HepG2 (cell line): ENCODE results near the gene ZMYND8. TPM values are rescaled to one million over a fixed set of nuclear protein-coding genes. Genes with fewer than 3 reads are reported as not detected.
A peak's percentile ranks its signal among the peaks of the same experiment; 100 is the strongest.

ENCODE experiments used
- CBX5 ChIP-seq: sonication (generic); formaldehyde crosslinking; IDR thresholded peaks from 2 replicates; pipeline ENCODE4 v1.4.0; 2020; ENCODE audit warnings: missing genetic modification reagents, borderline replicate concordance
- ELF1 ChIP-seq: sonication (generic); formaldehyde crosslinking; IDR thresholded peaks from 2 replicates; pipeline ENCODE4 v1.4.0; 2020; ENCODE audit warnings: missing genetic modification reagents
- ETV5 ChIP-seq: IDR thresholded peaks from 2 replicates; pipeline ENCODE4 v1.6.1; 2018; ENCODE audit warnings: missing biosample characterization, missing genetic modification reagents, inconsistent platforms, borderline replicate concordance
- GTF3A ChIP-seq: sonication (generic); formaldehyde crosslinking; conservative IDR thresholded peaks from 2 replicates; pipeline ENCODE4 v1.4.0; 2020; ENCODE audit warnings: mild to moderate bottlenecking, missing genetic modification reagents
- JUND ChIP-seq: sonication (generic); formaldehyde crosslinking; IDR thresholded peaks from 2 replicates; pipeline ENCODE4 v1.8.0; 2022; ENCODE audit warnings: mild to moderate bottlenecking, missing genetic modification reagents
- MAF1 ChIP-seq: sonication (generic); formaldehyde crosslinking; IDR thresholded peaks from 2 replicates; pipeline ENCODE4 v1.5.0; 2020; ENCODE audit warnings: missing genetic modification reagents, borderline replicate concordance
- MIXL1 ChIP-seq: IDR thresholded peaks from 2 replicates; pipeline ENCODE4 v1.6.1; 2016
- SNRNP70 ChIP-seq: fragments of 200-400 bp; formaldehyde crosslinking; IDR thresholded peaks from 2 replicates; pipeline ENCODE4 v1.6.1; 2017; ENCODE audit warnings: mild to moderate bottlenecking, low read depth, low read length, moderate library complexity
- TBP ChIP-seq: sonication (generic); formaldehyde crosslinking; IDR thresholded peaks from 2 replicates; pipeline ENCODE4 v1.5.0; 2020; ENCODE audit warnings: missing genetic modification reagents
- TEAD2 ChIP-seq: sonication (generic); formaldehyde crosslinking; IDR thresholded peaks from 2 replicates; pipeline ENCODE4 v1.9.0; 2021; ENCODE audit warnings: missing genetic modification reagents
- TRIM24 ChIP-seq: sonication (generic); formaldehyde crosslinking; IDR thresholded peaks from 2 replicates; pipeline ENCODE4 v1.8.0; 2022; ENCODE audit warnings: mild to moderate bottlenecking, missing genetic modification reagents
- ZBTB3 ChIP-seq: sonication (generic); formaldehyde crosslinking; IDR thresholded peaks from 2 replicates; pipeline ENCODE4 v1.4.0; 2020; ENCODE audit warnings: low read depth, mild to moderate bottlenecking, moderate library complexity, missing genetic modification reagents, borderline replicate concordance
- ZFP41 ChIP-seq: sonication (generic); formaldehyde crosslinking; IDR thresholded peaks from 2 replicates; pipeline ENCODE4 v1.4.0; 2020; ENCODE audit warnings: mild to moderate bottlenecking, missing genetic modification reagents, borderline replicate concordance
- ZNF138 ChIP-seq: sonication (generic); formaldehyde crosslinking; IDR thresholded peaks from 2 replicates; pipeline ENCODE4 v1.5.0; 2020; ENCODE audit warnings: mild to moderate bottlenecking, low read depth, missing genetic modification reagents
- ZNF143 ChIP-seq: sonication (generic); formaldehyde crosslinking; IDR thresholded peaks from 2 replicates; pipeline ENCODE4 v1.4.0; 2020; ENCODE audit warnings: missing genetic modification reagents
- ZNF180 ChIP-seq: sonication (generic); formaldehyde crosslinking; IDR thresholded peaks from 2 replicates; pipeline ENCODE4 v1.4.0; 2020; ENCODE audit warnings: low read depth, missing genetic modification reagents, borderline replicate concordance
- ZNF274 ChIP-seq: sonication (generic); formaldehyde crosslinking; IDR thresholded peaks from 2 replicates; pipeline ENCODE4 v1.5.1; 2020; ENCODE audit warnings: mild to moderate bottlenecking, missing genetic modification reagents
- ZNF343 ChIP-seq: sonication (generic); formaldehyde crosslinking; IDR thresholded peaks from 2 replicates; pipeline ENCODE4 v1.4.0; 2020; ENCODE audit warnings: mild to moderate bottlenecking, missing genetic modification reagents
- ZNF850 ChIP-seq: sonication (generic); formaldehyde crosslinking; conservative IDR thresholded peaks from 2 replicates; pipeline ENCODE4 v1.9.0; 2021; ENCODE audit warnings: mild to moderate bottlenecking, missing genetic modification reagents
- polyA plus RNA-seq, 8 experiments: library from polyadenylated mRNA; depleted of rRNA in 3 of 8; stranded (reverse) in 7 of 8; unstranded in 1 of 8; fragments of >200 nt; fragmentation: Illumina TruSeq in 4 of 8; extraction: Trizol in 4 of 8; gene quantifications; 2 replicates each; pipeline versions ENCODE4 v1.2.1 to v1.2.3, GENCODE V29; 2011 to 2016; ENCODE audit warnings: low read depth in 4 of 8, missing spikeins in 1 of 8, mixed read lengths in 1 of 8; ENCODE audit not compliant: insufficient read depth in 1 of 8
- total RNA-seq, 5 experiments: library from RNA; depleted of rRNA; stranded (reverse); fragments of >200 nt; fragmentation: Illumina TruSeq; extraction: Trizol; gene quantifications; 2 replicates each; pipeline ENCODE4 v1.2.3, GENCODE V29; 2016; ENCODE audit warnings: low read depth in 1 of 5
- TF ChIP-seq, protein P1 (sequence below): sonication (generic); formaldehyde crosslinking; IDR thresholded peaks from 2 replicates; pipeline ENCODE4 v1.4.0; 2020; ENCODE audit warnings: missing genetic modification reagents, borderline replicate concordance
- TF ChIP-seq, protein P2 (sequence below): sonication (generic); formaldehyde crosslinking; IDR thresholded peaks from 2 replicates; pipeline ENCODE4; 2020; ENCODE audit warnings: missing genetic modification reagents, mild to moderate bottlenecking, borderline replicate concordance
- TF ChIP-seq, protein P3 (sequence below): sonication (generic); formaldehyde crosslinking; IDR thresholded peaks from 2 replicates; pipeline ENCODE4 v1.4.0; 2020; ENCODE audit warnings: missing genetic modification reagents, mild to moderate bottlenecking, borderline replicate concordance
- TF ChIP-seq, protein P4 (sequence below): sonication (generic); formaldehyde crosslinking; IDR thresholded peaks from 2 replicates; pipeline ENCODE4 v1.5.0; 2020; ENCODE audit warnings: missing genetic modification reagents

Gene ZMYND8
- total and polyA plus RNA-seq, 2 of the 13 experiments (the other 11 are each of a cell fraction or from before 2014, with no cell fraction given), result 53.9 to 84.7 TPM

DNA sequence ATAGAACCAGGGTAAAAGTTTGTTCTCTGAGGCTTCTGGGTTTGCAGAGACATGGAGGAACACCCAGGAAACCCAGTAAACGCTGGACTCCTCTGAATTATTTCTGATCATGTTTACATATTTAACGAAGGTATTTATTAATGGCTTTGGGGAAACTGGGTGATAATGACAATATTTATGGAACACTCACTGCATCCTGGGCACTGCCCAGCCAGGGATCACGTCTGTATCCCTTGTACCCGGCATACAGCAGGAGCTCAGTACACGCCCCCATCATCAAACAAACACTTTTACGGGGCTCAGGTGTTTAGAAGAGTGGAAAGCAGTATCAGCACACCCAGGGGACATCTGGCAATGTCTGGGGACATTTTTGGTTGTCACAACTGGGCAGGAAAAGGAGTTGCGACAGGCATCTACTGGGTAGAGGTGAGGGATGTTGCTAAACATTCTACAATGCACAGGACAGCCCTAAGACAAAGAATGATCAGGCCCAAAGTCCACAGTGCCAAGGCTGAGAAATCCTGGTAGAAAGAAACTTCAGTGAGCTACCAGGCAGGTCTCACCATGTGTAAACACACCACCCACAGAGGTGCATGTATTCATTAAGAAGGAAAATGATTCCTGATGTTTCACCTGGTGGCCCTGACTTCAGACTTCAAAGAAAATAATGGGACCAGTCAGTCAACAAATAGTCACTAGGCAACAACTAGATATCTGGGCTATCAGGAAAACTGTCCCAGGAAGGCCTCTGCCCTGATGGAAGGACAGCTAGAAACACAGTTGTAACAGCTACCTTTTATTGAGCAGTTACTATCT lies 35.3 kb downstream of the ZMYND8 start (continued):
- TF ChIP-seq, protein P1, sequence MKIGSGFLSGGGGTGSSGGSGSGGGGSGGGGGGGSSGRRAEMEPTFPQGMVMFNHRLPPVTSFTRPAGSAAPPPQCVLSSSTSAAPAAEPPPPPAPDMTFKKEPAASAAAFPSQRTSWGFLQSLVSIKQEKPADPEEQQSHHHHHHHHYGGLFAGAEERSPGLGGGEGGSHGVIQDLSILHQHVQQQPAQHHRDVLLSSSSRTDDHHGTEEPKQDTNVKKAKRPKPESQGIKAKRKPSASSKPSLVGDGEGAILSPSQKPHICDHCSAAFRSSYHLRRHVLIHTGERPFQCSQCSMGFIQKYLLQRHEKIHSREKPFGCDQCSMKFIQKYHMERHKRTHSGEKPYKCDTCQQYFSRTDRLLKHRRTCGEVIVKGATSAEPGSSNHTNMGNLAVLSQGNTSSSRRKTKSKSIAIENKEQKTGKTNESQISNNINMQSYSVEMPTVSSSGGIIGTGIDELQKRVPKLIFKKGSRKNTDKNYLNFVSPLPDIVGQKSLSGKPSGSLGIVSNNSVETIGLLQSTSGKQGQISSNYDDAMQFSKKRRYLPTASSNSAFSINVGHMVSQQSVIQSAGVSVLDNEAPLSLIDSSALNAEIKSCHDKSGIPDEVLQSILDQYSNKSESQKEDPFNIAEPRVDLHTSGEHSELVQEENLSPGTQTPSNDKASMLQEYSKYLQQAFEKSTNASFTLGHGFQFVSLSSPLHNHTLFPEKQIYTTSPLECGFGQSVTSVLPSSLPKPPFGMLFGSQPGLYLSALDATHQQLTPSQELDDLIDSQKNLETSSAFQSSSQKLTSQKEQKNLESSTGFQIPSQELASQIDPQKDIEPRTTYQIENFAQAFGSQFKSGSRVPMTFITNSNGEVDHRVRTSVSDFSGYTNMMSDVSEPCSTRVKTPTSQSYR (CRISPR knock-in tag), result peak; percentile 31; the same call in 1 of the 2 replicates
- TF ChIP-seq TRIM24 (CRISPR knock-in tag), result no peak
- TF ChIP-seq ZNF343 (CRISPR knock-in tag), result no peak
- TF ChIP-seq TBP (CRISPR knock-in tag), result no peak
- no peak for TF ChIP-seq MIXL1 (CRISPR knock-in tag)
- no peak for TF ChIP-seq ZNF850 (CRISPR knock-in tag)
- TF ChIP-seq, protein P2, sequence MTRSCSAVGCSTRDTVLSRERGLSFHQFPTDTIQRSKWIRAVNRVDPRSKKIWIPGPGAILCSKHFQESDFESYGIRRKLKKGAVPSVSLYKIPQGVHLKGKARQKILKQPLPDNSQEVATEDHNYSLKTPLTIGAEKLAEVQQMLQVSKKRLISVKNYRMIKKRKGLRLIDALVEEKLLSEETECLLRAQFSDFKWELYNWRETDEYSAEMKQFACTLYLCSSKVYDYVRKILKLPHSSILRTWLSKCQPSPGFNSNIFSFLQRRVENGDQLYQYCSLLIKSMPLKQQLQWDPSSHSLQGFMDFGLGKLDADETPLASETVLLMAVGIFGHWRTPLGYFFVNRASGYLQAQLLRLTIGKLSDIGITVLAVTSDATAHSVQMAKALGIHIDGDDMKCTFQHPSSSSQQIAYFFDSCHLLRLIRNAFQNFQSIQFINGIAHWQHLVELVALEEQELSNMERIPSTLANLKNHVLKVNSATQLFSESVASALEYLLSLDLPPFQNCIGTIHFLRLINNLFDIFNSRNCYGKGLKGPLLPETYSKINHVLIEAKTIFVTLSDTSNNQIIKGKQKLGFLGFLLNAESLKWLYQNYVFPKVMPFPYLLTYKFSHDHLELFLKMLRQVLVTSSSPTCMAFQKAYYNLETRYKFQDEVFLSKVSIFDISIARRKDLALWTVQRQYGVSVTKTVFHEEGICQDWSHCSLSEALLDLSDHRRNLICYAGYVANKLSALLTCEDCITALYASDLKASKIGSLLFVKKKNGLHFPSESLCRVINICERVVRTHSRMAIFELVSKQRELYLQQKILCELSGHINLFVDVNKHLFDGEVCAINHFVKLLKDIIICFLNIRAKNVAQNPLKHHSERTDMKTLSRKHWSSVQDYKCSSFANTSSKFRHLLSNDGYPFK, result no peak
- TF ChIP-seq ZNF274 (CRISPR knock-in tag), result no peak
- no peak for TF ChIP-seq ELF1
- TF ChIP-seq ZNF138, result no peak
- TF ChIP-seq ZFP41 (CRISPR knock-in tag), result no peak
- TF ChIP-seq ZNF143 (CRISPR knock-in tag), result no peak; the same call in 1 of the 2 replicates
- TF ChIP-seq ZBTB3 (CRISPR knock-in tag), result no peak
- TF ChIP-seq MAF1 (CRISPR knock-in tag), result no peak
- peak; percentile 68 for TF ChIP-seq JUND (CRISPR knock-in tag)
- TF ChIP-seq CBX5 (CRISPR knock-in tag), result 0 out of 2 replicates have a peak, but pooled peaks have one; percentile 42
- no peak for TF ChIP-seq ZNF180 (CRISPR knock-in tag)
- TF ChIP-seq SNRNP70, result no peak
- TF ChIP-seq, protein P3, sequence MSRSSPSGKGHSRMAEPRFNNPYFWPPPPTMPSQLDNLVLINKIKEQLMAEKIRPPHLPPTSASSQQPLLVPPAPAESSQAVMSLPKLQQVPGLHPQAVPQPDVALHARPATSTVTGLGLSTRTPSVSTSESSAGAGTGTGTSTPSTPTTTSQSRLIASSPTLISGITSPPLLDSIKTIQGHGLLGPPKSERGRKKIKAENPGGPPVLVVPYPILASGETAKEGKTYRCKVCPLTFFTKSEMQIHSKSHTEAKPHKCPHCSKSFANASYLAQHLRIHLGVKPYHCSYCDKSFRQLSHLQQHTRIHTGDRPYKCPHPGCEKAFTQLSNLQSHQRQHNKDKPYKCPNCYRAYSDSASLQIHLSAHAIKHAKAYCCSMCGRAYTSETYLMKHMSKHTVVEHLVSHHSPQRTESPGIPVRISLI (CRISPR knock-in tag), result no peak; the same call in 1 of the 2 replicates
- TF ChIP-seq, protein P4, sequence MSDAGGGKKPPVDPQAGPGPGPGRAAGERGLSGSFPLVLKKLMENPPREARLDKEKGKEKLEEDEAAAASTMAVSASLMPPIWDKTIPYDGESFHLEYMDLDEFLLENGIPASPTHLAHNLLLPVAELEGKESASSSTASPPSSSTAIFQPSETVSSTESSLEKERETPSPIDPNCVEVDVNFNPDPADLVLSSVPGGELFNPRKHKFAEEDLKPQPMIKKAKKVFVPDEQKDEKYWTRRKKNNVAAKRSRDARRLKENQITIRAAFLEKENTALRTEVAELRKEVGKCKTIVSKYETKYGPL, result no peak
- TF ChIP-seq ETV5, result peak; percentile 36; the same call in 1 of the 2 replicates
- no peak for TF ChIP-seq TEAD2 (CRISPR knock-in tag)
- no peak for TF ChIP-seq GTF3A
